Mammary epithelial cell (primary cell): ENCODE results near the gene KRTAP9-9.

Source experiments
- CTCF ChIP-seq, 2 donors: IDR thresholded peaks in 1 of 2; conservative IDR thresholded peaks in 1 of 2; 2 replicates each; pipeline ENCODE4 v1.5.1; 2011 to 2012; ENCODE audit warnings: inconsistent platforms in 2 of 2, low read length in 2 of 2, mild to moderate bottlenecking in 2 of 2, control low read depth in 1 of 2, low read depth in 1 of 2; ENCODE audit not compliant: insufficient read depth in 1 of 2; ENCODE audit errors: extremely low read depth in 1 of 2
- EZH2 ChIP-seq: IDR thresholded peaks from 2 replicates; pipeline ENCODE4 v1.6.1; 2012; ENCODE audit warnings: low read length, inconsistent platforms, borderline replicate concordance

- no peak for TF ChIP-seq CTCF (conservative IDR thresholded peaks at IDR 0.05 in 1 of 2, IDR thresholded peaks at IDR 0.05 in 1 of 2; ENCODE audit: extremely low read depth in 1 of 2, insufficient read depth in 1 of 2, low read depth in 1 of 2, low read length in 2 of 2)
- TF ChIP-seq EZH2: no peak
These were observed 43.2 kb upstream of the KRTAP9-9 start for GRCh38 chr17:41211845-41212466.
